SKM-1 (cell line): ENCODE data around the gene TMEM255B.

Experiments
- DNase-seq: peaks from one replicate; lab custom pipeline; 2025; ENCODE audit not compliant: unreplicated experiment; lab: John Stamatoyannopoulos, UW

TMEM255B gene

DNA sequence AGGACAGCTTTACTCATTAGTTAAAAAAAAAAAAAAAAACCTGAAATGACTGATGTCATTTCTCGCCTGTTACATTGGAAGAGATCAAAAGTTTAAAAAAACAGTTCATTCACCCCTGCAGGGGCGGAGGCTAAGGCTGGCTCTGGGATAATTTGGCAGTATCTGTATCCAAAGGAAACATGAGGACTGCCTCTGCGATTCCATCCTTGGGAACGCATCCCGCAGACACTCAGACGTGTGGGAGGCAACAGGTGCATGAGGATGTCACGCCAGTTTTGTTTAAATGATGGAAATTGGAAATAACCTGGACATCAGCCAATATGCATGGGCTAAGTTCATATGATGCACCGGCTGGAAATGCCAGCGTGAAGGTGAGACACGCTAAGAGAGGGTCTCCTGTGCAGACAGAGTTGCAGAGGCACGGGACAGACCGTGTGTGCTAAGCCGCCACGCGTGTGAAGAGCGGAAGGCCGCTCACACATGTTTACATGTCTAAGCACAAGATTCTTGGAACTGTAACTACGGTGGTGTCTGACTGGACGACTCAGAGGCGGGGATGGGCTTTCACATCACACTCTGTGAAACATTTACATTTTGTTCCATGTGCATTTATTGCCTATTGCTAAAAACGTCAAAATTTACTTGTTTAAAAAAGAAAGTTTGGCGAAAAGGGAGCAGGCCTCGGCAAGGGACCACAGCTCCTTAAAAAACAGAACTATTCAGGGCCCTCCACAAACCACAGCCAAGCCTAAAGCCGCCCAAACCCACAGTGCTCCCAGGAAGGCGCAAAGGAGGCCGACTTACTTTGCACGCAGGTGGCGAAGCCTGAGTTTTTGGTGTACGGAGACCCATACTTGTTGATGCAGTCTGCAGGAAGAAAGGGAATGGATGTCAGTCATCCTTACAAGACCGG, 87.0 kb downstream of the TMEM255B start:
- DNase-seq, result no peak

DNA sequence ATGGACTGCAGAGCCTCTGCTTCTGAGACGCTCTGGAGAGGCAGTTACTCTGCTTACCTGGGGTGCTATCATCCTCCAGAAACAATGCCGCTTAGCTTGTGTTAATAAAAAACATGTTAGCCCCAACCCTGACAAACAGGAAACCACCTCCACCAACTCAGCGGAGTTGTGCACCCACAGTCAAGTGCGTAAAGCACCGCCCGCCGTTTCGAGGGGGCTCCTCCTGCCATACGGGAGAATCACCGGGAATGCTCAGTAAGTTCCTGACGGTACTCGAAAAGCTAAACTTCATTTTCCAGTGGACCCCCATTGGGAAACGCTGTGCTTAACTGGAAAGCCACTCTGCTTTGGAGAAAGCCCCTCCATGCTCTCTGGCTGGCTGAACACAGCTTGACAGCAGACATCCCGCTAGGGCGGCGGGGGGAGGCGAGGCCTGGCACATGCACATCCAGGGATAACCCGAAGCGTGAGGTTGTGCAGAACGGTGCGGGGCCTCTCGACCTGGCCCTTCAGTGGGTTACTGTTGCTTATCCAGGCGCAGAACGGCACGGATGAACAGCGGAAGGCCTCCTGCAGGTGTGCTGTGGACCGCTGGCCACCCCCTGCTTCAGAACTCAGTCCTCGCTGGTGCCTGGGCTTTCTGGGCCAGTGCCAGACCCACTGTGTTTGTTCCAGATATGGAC, 87.8 kb downstream of the TMEM255B start:
- DNase-seq, result no peak

DNA sequence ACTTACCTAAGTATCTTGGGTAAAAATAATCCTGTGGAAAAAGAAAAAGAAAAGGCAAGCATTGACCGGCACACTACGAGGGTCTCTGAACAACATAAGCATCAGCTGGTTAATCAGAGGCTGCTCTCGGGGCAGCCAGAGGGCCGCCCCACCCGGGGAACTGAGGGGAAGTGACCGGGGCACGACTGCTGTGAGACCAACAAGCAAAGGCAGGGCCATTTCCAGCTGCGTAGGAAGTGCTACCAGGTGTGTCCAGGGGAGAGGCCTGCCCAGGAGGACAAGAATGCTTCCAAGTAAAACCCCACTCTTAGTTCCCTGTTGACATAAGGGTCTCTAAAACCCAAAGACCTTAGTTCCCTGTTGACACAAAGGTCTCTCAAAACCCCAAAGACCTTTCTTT, 89.0 kb downstream of the TMEM255B start:
- DNase-seq, result no peak

DNA sequence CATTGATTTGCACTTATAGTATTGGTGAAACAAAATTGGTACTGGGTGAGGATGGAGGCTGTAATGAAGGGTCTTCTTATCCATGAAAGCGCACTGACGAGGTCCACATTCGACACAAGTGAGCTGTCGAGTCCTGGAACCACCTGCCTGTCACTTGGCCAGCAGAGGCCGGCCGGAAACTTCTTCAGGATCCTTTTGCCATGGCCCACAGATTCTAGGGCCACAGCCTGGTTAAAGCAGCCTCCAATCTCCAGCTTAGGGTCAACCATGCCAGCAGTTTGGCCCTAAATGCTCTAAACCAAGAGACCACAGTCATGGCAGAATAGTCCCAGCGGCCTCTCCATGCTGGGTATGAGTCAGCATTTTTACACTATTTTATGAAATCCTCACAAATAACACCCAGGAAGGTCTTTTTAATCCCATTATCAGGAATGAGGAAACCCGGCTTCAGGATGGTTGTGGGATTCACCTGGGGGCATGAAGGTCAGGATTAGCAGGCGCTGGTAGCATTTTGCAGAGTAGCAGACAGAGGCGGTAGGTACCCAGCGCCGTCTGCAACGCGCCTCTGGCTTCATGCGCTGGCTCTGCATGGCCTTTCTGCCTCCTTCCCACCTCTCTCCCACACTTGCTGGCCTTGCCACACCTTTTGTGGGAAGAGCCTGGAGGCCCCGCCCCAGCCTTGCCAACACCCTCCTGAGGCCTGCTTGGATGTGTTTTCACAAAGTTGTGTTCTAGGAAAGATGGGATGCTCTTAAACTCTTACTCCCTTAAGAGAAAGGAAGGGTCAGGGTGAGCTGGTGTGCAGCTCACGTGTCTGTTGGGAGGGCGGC, 89.6 kb downstream of the TMEM255B start:
- no peak for DNase-seq

DNA sequence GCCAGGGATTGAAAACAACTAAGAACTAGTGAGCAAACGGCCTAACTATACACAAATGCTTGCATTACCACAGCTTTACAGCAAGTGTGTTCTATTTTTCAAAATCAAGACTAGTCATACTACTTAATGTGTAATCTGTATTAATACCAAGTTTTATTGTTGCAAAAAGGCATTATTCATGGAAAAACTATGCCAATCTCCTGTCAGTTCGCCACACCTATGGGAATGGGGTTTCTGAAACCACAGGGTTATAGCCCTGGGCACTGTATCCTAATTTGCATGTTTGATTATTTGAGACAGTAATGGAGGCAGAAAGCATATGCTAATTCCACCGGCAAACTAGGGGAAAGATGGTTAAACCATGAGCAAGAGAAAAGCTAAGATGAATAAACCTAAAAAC, 90.5 kb downstream of the TMEM255B start:
- DNase-seq, result no peak

DNA sequence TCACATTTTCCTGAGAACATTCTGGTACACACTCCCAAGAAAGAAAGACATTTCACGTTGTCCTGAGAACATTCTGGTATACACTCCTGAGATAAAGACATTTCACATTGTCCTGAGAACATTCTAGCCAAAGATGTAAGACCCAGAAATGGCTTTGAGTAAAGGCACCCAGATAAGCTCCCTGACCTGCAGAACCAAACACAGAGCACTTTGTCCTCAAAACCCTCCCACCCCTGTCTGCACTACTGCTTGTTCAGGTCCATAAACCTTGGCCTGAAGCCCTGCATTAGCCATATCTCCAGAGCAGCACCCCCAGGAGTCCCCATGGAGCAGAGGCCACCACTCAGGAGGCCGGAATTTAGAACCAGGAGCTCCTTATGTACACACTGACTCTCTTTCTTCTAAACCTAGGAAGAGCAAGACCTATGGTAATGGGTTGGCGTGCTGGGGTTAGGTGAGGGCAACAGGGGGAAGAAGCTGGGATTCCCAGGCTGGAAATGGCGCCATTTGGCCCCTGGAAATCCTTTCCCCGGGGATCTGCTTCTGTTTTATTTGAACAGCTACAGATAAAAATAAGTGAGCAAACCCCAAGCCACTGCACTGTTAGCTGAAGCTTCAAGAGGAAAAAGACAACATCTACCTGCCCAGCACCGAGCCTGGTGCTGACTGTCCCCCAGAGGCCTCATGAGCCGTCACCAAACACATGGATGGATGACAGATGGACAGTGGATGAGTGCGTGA, 91.1 kb downstream of the TMEM255B start:
- no peak for DNase-seq

DNA sequence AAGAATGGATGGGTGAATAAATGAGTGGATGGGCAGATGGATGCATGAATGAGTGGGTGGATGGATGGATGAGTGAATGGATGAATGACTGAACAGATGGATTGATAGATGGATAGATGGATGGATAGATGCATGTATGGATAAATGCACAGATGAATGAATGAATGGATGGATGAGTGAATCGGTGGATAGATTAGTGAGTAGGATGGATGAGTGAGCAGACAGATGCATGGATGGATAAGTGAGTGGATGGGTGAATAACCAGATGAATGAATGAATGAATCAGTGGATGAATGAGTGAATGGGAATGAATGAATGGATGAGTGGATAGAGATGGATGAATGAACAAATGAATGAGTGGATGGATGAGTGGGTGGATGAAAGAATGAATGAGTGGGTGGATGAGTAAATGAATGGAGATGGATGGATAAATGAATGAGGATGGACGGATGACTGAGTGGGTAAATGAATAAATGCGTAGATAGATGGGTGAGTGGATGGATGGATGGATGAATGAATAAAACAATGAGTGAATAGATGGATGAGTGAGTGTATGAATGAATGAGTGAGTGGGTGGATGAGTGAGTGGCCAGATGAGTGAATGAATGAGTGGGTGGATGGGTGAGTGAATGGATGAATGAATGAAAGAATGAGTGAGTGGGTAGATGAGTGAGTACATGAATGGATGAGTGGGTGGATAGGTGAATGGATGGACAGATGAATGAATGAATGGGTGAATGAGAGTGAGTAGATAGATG, 91.9 kb downstream of the TMEM255B start:
- DNase-seq, result no peak

DNA sequence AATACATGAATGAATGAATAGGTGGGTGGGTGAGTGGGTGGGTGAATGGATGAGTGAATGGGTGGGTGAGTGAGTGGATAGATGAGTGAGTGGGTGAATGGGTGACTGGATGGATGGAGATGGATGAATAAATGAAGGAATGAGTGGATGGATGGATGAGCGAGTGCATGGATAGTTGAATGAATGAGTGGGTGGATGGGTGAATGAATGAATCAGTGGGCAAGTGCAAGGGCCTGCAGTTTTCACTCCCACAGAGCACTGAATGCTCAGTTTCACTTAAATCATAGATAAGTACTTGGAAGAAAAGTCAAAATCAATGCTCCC, 92.4 kb downstream of the TMEM255B start:
- DNase-seq, result no peak

DNA sequence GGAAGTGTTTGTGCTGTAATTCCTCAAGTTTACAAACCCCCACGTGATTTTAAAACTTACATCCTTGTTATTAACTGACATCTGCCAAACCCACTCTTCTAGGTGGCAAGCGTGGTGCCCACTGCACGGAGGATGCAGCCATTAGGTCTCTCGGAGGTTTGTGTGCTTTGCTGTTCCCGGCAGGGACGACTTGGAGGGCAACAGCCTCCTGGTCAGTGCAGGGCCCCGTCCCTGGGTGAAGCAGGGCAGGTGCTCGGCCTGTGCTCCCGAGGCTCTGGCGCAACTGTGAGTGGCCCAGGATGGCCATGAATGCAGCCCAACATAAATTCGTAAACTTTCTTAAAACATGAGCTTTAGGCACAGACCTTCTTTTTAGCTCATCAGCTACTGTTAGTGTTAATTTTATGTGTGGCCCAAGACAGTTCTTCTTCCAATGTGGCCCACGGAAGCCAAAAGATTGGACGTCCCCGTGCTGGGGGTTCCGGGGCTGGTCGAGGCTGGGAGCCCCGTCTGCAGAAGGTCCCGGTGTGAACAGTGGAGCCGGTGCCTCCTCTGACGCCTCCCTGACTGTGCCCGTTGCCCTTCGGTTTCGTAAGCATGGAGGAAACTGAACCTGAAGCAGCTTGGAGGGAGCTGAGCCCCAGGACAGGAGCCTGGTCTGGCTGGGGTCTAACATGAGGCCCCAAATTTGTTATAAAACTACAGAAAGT, 93.0 kb downstream of the TMEM255B start:
- no peak for DNase-seq

DNA sequence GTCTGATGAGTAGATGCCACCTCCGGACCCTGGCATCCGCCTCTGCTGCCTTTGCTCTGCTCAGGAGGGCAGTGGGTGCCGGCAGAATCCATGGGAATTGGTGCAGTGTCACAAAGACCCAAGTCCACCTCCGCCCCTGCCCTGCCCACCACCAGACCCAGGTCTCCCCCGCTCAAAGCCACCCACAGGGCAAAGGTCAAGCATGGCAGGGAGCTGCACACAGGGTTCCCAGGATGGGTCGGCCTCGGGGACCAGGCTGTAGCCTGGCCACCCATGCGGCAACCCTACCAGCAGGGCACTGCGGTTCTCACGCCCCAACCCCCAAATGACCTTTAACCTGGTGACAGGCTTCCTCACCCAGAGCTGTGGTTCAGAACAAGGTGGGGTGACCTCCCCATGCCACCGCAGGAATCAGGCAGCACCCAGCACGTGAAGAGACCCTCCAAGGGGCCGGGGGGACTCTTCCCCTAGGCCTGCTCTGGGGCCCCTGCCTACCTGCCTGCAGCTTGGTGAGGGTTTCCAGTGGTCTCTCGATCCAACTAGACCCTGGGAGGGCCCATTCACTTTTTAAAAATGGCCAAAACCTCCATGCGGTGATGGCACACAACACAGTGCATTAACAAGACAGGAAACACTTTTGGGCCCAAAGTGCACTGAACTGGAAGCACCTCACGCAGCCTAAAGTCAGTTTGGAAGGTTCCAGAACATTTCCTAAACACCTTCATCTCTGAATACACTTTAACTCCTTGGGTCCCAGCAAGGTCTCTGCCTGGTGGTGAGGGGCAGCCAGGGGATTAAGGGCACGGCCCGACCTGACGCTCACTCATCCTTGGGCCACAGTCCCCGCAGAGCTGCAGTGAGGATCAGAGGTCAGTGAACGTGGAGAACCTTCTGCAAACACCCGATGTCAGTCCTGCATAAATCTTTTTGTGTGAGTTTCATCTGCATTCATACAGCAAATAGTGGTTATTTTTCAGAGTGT, 93.8 kb downstream of the TMEM255B start:
- no peak for DNase-seq

DNA sequence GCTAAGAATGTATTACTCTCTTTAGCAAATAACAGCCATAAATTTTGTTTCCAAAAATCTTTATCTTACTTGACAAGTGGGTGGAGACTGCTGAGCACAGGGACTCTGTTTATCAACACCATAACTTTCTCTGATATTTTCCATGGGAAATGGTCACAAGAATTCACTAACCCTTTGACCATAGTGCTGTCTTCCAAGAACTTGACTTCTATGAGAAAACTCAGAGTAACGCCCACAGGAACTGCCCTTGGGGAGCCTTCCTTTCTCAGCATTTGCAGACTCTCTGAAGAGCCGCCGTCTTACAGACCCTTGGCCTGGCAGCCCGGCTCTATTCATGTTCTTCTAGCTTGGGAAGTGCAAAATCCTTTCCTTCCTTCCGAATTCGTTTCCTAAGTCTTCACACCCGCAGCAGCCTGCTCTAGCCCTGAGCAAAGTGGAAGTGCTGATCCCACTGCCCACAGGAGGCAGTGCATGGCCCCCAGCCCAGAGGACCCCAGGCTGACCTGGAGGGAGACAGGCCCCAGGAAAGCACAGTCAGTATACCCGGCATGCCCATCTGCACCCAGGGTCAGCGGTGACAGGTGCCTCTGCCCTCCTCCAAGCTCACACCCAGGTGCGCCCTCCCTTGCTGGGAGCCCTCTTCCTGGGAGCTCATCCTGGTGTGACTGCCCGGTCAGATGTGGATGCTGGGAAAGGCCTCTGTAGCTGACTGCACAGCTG, 94.7 kb downstream of the TMEM255B start:
- no peak for DNase-seq

DNA sequence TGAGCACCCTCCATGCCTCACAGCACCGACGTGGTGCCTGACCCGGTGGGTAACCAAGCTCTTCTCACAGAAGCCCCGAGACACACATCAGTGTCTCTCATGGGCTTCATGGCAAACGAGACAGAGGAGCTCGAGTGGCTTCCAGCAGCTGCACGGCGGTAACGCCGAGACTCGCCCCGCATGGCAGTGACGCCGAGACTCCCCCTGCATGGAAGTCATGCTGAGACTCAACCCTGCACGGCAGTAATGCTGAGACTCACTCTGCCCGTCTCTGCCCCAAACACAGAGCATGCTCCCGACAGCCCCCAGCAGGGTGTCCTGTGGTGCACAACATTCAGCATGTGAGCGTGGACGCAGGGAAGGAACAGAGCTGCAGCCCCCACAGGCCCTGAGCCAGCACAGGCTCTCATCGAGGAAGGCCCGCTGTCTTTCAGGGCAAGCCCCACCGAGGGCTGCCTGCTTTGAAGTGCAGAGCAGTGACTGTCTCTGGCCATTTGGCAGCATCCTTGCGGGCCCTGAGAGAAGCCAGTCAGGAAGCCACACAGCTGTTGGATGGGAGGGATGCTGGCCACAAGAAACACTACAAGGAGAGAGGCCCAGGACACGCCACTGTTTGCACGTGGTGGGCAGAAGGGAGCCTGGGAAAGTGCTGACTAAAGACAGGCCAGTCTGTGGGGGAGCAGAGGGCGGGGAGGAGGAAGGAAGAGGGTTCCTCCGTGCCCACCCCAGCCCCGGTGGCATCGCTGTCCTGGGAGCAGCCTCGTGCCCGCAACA, 95.4 kb downstream of the TMEM255B start:
- no peak for DNase-seq

DNA sequence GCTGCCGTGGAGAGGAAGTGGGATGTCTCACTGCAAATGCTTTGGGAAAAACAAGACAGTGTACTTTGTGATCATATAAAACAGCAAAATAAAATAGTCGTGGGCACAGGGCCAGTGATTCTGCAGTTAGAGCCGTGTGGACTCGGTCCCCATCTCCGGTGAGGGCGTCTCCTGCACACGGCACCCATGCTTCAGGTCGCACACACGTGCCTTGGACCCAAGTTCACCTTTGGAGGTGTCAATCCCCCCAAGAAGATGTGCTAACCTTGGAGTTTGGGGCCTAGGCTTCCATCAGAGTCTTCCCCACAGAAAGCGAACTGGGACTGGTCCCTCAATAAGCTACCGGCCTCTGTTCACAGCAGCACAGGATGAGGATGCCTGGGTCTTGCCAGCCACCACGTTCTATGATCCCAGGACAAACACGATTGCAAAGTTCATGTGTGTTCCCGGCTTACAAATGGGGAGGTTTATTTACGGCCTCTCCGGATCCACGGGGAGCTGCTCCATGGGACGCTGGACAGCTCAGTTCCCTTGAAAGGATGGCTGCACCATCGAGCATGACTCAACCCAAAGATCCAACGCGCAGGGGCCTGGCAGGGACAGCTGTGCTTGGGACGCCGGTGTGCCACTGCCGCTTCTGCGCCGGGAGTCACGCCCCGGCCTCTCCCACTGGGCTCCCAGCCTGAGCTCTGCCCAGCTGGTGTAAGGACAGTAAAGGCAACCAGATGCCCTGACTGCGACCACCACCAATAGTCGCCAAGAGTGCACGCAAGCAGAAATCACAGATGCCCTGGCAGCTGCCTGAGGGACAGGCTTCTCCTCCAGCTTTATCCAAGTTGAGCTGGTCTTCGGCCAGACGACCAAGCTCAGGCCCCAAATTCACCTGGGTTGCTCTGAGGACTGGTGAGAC, 96.2 kb downstream of the TMEM255B start:
- no peak for DNase-seq

DNA sequence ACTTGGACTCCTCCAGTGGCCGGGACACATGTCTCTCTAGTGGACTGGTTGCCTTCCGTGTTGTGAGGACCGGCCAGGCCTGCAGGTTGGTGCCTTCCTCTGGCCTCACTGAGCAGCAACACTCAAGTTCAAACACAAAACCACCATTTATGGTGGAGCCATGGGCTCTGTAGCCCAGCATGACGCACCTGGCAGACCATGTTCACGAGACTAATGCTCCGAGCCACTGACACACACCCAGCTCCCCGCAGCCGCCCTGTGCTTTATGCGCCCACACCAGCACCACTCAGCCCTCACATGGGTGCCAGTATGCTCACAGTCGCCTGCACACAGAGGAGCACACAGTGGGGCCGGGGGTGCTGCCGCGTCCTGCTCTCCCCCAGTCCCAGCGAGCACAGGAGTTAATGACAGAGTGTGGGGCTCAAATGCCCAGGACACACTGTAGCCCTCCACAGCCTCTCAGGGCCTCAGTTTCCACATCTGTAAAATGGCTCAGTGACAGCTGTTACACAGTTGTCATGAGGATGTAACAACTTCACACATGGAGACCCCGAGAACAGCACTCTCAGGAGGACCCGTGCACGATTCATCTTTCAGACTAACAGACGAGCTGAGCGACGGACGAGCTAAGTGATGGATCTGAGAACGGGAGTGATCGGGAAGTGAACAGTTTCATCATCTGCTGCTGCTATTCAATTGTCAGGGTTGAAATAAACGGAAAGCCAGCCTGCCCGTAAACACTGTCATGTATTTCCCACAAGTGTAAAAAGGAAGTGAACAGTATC, 97.1 kb downstream of the TMEM255B start:
- DNase-seq, result no peak

DNA sequence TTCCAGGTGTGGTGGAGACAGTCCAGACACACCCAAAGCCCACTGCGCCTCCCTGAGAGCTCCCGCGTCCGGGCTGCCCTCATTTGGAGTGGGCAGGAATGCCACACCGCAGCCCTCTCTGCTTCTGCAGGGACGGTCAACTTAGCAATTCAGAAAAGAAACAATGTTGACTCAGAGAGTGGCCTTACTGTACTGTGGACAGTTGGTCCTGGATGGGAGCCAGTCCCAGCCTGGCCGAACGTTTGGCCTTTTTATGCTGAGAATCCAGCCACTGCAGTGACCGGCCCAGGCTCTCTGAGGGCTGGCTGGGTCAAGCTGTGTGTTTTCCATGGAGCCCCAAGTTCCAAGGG, 97.7 kb downstream of the TMEM255B start:
- no peak for DNase-seq
